H9 (cell line): ENCODE data around the gene EVI5. TPM values are rescaled to one million over a fixed set of nuclear protein-coding genes. Genes with fewer than 3 reads are reported as not detected.

Source experiments
- DNase-seq: peaks from one replicate; pipeline ENCODE4 v3.0.0-alpha.2; 2017
- H2AFZ ChIP-seq: one replicate; pipeline ENCODE4 v1.6.1; 2013; ENCODE audit warnings: mild to moderate bottlenecking, low read length, control low read depth, moderate library complexity
- H2AK5ac ChIP-seq: 2 replicates; pipeline ENCODE4 v1.6.1; 2013; ENCODE audit warnings: low read length, control low read depth, mixed read lengths; ENCODE audit not compliant: insufficient read length
- H2BK120ac ChIP-seq: one replicate; pipeline ENCODE4 v1.6.1; 2013; ENCODE audit warnings: low read depth, mild to moderate bottlenecking, low read length, control low read depth, inconsistent platforms; ENCODE audit not compliant: poor library complexity, severe bottlenecking
- H2BK12ac ChIP-seq: 2 replicates; pipeline ENCODE4 v1.6.1; 2013; ENCODE audit warnings: low read length, control low read depth, mixed read lengths, low read depth; ENCODE audit not compliant: insufficient read length
- H2BK15ac ChIP-seq: 2 replicates; pipeline ENCODE4 v1.6.1; 2013; ENCODE audit warnings: low read depth, low read length, control low read depth
- H2BK20ac ChIP-seq: one replicate; pipeline ENCODE4 v1.6.1; 2013; ENCODE audit warnings: low read depth, mild to moderate bottlenecking, low read length, control low read depth, inconsistent platforms; ENCODE audit not compliant: poor library complexity, severe bottlenecking
- H2BK5ac ChIP-seq: 2 replicates; pipeline ENCODE4 v1.6.1; 2013; ENCODE audit warnings: low read length, control low read depth, mixed read lengths; ENCODE audit not compliant: insufficient read length
- H3K14ac ChIP-seq: 2 replicates; pipeline ENCODE4 v1.6.1; 2013; ENCODE audit warnings: low read length, control low read depth; ENCODE audit not compliant: insufficient read depth
- H3K18ac ChIP-seq: 2 replicates; pipeline ENCODE4 v1.6.1; 2013; ENCODE audit warnings: low read depth, mild to moderate bottlenecking, mixed read lengths, low read length, control low read depth; ENCODE audit not compliant: insufficient read length
- H3K23ac ChIP-seq: 2 replicates; pipeline ENCODE4 v1.6.1; 2013; ENCODE audit warnings: low read length, control low read depth, mixed read lengths, low read depth; ENCODE audit not compliant: insufficient read length
- H3K23me2 ChIP-seq: 2 replicates; pipeline ENCODE4 v1.6.1; 2013; ENCODE audit warnings: low read depth, mild to moderate bottlenecking, mixed read lengths, low read length, control low read depth; ENCODE audit not compliant: insufficient read length, poor library complexity, severe bottlenecking
- H3K27ac ChIP-seq: 2 replicates; pipeline ENCODE4 v1.5.1; 2013; ENCODE audit warnings: low read length, control low read depth, mixed read lengths, low read depth; ENCODE audit not compliant: insufficient read length
- H3K27me3 ChIP-seq: 2 replicates; pipeline ENCODE4 v1.6.1; 2013; ENCODE audit warnings: low read length, control low read depth, inconsistent platforms; ENCODE audit not compliant: insufficient read depth
- H3K4ac ChIP-seq: 2 replicates; pipeline ENCODE4 v1.6.1; 2013; ENCODE audit warnings: low read depth, mild to moderate bottlenecking, control low read depth, inconsistent platforms, low read length, moderate library complexity
- H3K4me1 ChIP-seq: 2 replicates; pipeline ENCODE4 v1.6.1; 2013; ENCODE audit warnings: low read length, control low read depth, inconsistent platforms; ENCODE audit not compliant: insufficient read depth
- H3K4me2 ChIP-seq: 2 replicates; pipeline ENCODE4 v1.6.1; 2013; ENCODE audit warnings: low read length, control low read depth, mixed read lengths; ENCODE audit not compliant: insufficient read length, insufficient read depth
- H3K56ac ChIP-seq: 2 replicates; pipeline ENCODE4 v1.6.1; 2013; ENCODE audit warnings: low read depth, mild to moderate bottlenecking, mixed read lengths, low read length, control low read depth; ENCODE audit not compliant: insufficient read length
- H3K79me1 ChIP-seq: 2 replicates; pipeline ENCODE4 v1.6.1; 2013; ENCODE audit warnings: low read depth, mild to moderate bottlenecking, moderate library complexity, low read length, control low read depth, inconsistent platforms; ENCODE audit not compliant: insufficient read depth, poor library complexity, severe bottlenecking
- H3K79me2 ChIP-seq: 2 replicates; pipeline ENCODE4 v1.6.1; 2013; ENCODE audit warnings: low read length, control low read depth, inconsistent platforms; ENCODE audit not compliant: insufficient read depth
- H3K9ac ChIP-seq: 2 replicates; pipeline ENCODE4 v1.6.1; 2013; ENCODE audit warnings: low read length, control low read depth, mixed read lengths; ENCODE audit not compliant: insufficient read length; ENCODE audit errors: extremely low read depth
- H3K9me3 ChIP-seq: one replicate; pipeline ENCODE4 v1.6.1; 2013; ENCODE audit warnings: low read depth, low read length, inconsistent platforms; ENCODE audit not compliant: control insufficient read depth
- H3T11ph ChIP-seq: one replicate; pipeline ENCODE4 v1.6.1; 2013; ENCODE audit warnings: mild to moderate bottlenecking, low read length, control low read depth, inconsistent platforms
- H4K20me1 ChIP-seq: one replicate; pipeline ENCODE4 v1.6.1; 2013; ENCODE audit not compliant: control insufficient read depth, insufficient read length, insufficient read depth
- H4K5ac ChIP-seq: 2 replicates; pipeline ENCODE4 v1.6.1; 2013; ENCODE audit warnings: low read depth, mild to moderate bottlenecking, mixed read lengths, low read length, control low read depth; ENCODE audit not compliant: insufficient read length
- H4K8ac ChIP-seq: replicated peaks from 2 replicates; pipeline ENCODE4 v1.6.1; 2013; ENCODE audit warnings: low read length, control low read depth, mixed read lengths, low read depth; ENCODE audit not compliant: insufficient read length
- H4K91ac ChIP-seq: 2 replicates; pipeline ENCODE4 v1.6.1; 2013; ENCODE audit warnings: low read depth, mild to moderate bottlenecking, moderate library complexity, mixed read lengths, low read length, control low read depth; ENCODE audit not compliant: insufficient read length
- H3K27ac Mint-ChIP-seq, 3 experiments: 2 replicates in 2 of 3; 3 replicates in 1 of 3; pipeline ENCODE4 v1.8.0; 2020 to 2021; ENCODE audit warnings: mixed read lengths in 3 of 3, mild to moderate bottlenecking in 1 of 3, moderate library complexity in 1 of 3
- H3K27me3 Mint-ChIP-seq: 2 replicates; pipeline ENCODE4 v1.8.0; 2021; ENCODE audit warnings: low read depth, mild to moderate bottlenecking, moderate library complexity, mixed read lengths
- H3K36me3 Mint-ChIP-seq, 3 experiments: 2 replicates in 2 of 3; 3 replicates in 1 of 3; pipeline ENCODE4 v1.8.0; 2020 to 2021; ENCODE audit warnings: low read depth in 3 of 3, mixed read lengths in 3 of 3; ENCODE audit not compliant: insufficient read depth in 1 of 3
- H3K4me1 Mint-ChIP-seq, 2 experiments: 2 replicates each; pipeline ENCODE4 v1.8.0; 2020; ENCODE audit warnings: mixed read lengths in 2 of 2
- H3K4me3 Mint-ChIP-seq, 2 experiments: 2 replicates in 1 of 2; 3 replicates in 1 of 2; pipeline ENCODE4 v1.8.0; 2020 to 2021; ENCODE audit warnings: mild to moderate bottlenecking in 2 of 2, mixed read lengths in 2 of 2, moderate library complexity in 1 of 2
- H3K9me3 Mint-ChIP-seq, 2 experiments: 2 replicates in 1 of 2; 3 replicates in 1 of 2; pipeline ENCODE4 v1.8.0; 2020; ENCODE audit warnings: mild to moderate bottlenecking in 2 of 2, mixed read lengths in 2 of 2, moderate library complexity in 1 of 2
- WGBS: extraction: QIAGEN DNeasy Blood & Tissue Kit; methylation state at CpG from one replicate; pipeline ENCODE4 v1.1.7; 2013; ENCODE audit warnings: missing lambda C conversion rate, low lambda C conversion rate, mixed read lengths; ENCODE audit not compliant: insufficient read length; ENCODE audit errors: extremely low coverage; 5-methylcytosine and 5-hydroxymethylcytosine counted together
- total RNA-seq: library from RNA; stranded (reverse); gene quantifications from 2 replicates; pipeline ENCODE4 v1.2.1, GENCODE V29; 2021
- TF ChIP-seq, protein P1 (sequence below): fragments of 200-600 bp; sonication (generic); conservative IDR thresholded peaks from 3 replicates; pipeline ENCODE4 v1.8.0; 2021; ENCODE audit warnings: antibody characterized with exemption, mild to moderate bottlenecking

Gene EVI5
- total RNA-seq, 1 experiment from 2014 or later, result 9.7 TPM

DNA sequence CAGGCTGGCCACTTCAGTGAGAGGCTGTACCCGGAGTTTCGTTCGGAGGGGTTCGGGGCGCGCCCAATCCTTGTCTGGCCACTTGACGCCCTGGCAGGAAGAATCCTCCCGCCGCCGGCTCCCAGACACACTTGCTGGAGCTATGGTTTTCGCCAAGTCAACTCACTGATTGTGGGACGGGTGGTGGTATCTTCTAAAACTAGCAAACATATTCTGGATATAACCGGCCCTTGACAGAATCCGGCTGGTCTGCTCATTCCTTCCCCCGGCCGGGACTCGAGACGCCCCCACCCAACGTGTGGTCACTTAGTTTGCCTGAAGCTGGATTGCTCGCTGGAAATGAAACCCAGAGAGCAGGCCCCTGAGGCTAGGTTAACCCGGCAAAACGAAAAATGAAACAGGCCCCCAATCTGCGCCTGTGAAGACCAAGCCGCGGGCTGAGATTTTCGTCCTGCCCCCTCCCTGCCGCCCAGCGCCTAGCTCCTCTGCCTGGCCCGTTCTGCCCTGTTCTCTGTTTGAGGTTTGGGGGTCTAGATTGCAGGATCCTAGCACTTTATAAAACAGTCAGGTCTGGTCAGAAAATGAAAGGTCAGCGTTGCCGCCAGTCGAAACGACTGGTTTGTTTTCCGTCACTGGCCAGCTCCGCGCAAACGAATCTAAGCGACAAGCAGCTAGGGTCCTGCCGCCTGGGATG, 302.8 kb downstream of the EVI5 start:
- Histone ChIP-seq H3K27me3 (peaks cover 86% of the 10 kb centered on the region), H2AFZ (no peak overlapping the region), H3K56ac (no peak overlapping the region), H4K8ac (no peak overlapping the region), H4K20me1 (no peaks in the 10 kb centered on the region), H3K23ac (no peak overlapping the region), H3K18ac (no peak overlapping the region), H2BK20ac (no peak overlapping the region), H3K79me2 (no peaks in the 10 kb centered on the region), H4K5ac (no peak overlapping the region), H3K4me1 (no peaks in the 10 kb centered on the region), H3T11ph (no peak overlapping the region), H3K23me2 (peaks cover 43% of the 10 kb centered on the region), H2BK5ac (no peak overlapping the region), H2BK15ac (no peak overlapping the region), H4K91ac (no peak overlapping the region), H2BK12ac (no peak overlapping the region), H3K4me2 (peak overlapping the region; percentile 74), H3K79me1 (no peaks in the 10 kb centered on the region), H2AK5ac (no peak overlapping the region), H3K14ac (no peak overlapping the region), H3K9me3 (no peaks in the 10 kb centered on the region), H3K4ac (no peak overlapping the region), H3K27ac (no peak overlapping the region), H2BK120ac (no peak overlapping the region), H3K9ac (no peak overlapping the region)
- Mint-ChIP-seq H3K27me3 (peaks cover 98% of the 10 kb centered on the region), H3K36me3 (peaks cover 0 to 4% (median 0%) of the 10 kb centered on the region in 3 experiments; a peak in 2 of 7 replicates), H3K27ac (no peak overlapping the region), H3K4me1 (peaks cover 34 to 46% of the 10 kb centered on the region in 2 experiments), H3K9me3 (peaks cover 5 to 14% of the 10 kb centered on the region in 2 experiments), H3K4me3 (peak overlapping the region; percentile 46 to 83; a peak in 4 of 5 replicates)
- DNase-seq, result peak; percentile 32
- no CpG with 5 or more reads among the region's 39 CpGs for WGBS
- TF ChIP-seq, protein P1, sequence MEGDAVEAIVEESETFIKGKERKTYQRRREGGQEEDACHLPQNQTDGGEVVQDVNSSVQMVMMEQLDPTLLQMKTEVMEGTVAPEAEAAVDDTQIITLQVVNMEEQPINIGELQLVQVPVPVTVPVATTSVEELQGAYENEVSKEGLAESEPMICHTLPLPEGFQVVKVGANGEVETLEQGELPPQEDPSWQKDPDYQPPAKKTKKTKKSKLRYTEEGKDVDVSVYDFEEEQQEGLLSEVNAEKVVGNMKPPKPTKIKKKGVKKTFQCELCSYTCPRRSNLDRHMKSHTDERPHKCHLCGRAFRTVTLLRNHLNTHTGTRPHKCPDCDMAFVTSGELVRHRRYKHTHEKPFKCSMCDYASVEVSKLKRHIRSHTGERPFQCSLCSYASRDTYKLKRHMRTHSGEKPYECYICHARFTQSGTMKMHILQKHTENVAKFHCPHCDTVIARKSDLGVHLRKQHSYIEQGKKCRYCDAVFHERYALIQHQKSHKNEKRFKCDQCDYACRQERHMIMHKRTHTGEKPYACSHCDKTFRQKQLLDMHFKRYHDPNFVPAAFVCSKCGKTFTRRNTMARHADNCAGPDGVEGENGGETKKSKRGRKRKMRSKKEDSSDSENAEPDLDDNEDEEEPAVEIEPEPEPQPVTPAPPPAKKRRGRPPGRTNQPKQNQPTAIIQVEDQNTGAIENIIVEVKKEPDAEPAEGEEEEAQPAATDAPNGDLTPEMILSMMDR, result no peak
